Hair follicle dermal papilla cell (primary cell): ENCODE results near the gene TRMT13. TPM values are rescaled to one million over a fixed set of nuclear protein-coding genes. Genes with fewer than 3 reads are reported as not detected.

Experiments
- small RNA-seq: library from RNA; depleted of rRNA; stranded (forward); fragments of <200 nt; gene quantifications from one replicate; pipeline ENCODE3, GENCODE V24; 2012
- total RNA-seq: library from RNA; depleted of rRNA; stranded (reverse); fragments of >200 nt; gene quantifications from 2 replicates; pipeline ENCODE4 v1.2.3, GENCODE V29; 2012

TRMT13 gene
- 9.4 and 13.0 TPM in 2 replicates for total RNA-seq

DNA sequence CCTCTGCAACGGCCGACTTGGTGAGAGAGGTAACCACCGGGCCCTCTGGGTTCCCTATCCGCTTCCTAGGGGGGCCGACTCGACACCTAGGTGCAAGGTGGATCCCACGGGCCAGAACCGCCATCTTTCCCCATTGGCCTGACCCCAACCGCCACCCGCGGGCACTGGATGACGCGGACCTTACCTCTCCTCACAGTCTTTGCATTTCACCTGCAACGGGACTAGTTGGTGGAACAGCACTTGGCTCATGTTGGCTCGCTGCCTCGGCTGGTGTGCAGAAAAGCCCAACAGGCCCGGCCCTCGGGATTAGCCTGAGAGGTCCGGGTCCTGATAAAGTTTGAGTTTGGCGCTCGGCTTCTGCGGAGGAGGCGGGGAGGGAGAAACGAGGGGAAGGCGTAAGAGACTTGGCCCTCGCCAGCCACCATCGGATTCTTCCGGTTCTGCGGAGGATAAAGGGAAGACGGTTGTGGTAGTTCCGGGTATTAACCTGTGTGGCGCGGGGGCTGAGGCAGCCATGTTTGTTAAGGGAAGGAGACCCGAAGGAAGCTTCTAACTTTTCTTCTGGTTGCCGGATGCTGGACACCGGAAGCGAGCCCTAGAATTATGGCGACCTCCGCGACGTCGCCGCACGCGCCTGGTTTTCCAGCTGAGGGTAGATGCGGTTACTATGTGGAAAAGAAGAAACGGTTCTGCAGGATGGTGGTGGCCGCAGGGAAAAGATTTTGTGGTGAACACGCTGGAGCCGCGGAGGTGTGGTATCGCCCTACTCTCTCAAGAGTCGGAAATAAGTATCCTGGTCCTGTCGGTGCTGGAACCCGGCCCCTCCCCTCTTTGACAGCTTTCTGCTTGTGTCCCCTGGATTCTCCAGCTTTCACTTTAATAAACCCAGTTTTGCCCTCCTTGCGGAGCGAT lies at the start of gene TRMT13, which contains the start of gene SASS6:
Gene TRMT13 (plus strand): TSS at position 598 of the 912 bp plus-strand sequence. CDS start 6 bp downstream, at position 604.
Gene SASS6 (minus strand): TSS at position 365 of the 912 bp plus-strand sequence. CDS start 116 bp downstream, at position 249.

GRCh38 chr1:100178091-100178490 lies 45.1 kb downstream of the TRMT13 start, which contains the start of gene LRRC39:
Gene LRRC39, minus strand, starts transcription at chr1:100178256. Its CDS starts 9,740 bp downstream, at chr1:100168516.

Small RNA genes lying within 50 kb of the gene (small RNA-seq; reads per million reads assigned to genes)
- gene AC093019.1: not detected
- gene RPL23AP90: not detected

Other genes with a start within 250 kb of the TRMT13 start
- gene SLC35A3, start 163.2 kb upstream of the TRMT13 start, total RNA-seq: 24.8 and 30.5 TPM in 2 replicates
- 1.3 and 1.8 TPM in 2 replicates for gene SASS6, start 233 bp upstream of the TRMT13 start, total RNA-seq
- gene LRRC39, start 45.1 kb downstream of the TRMT13 start, total RNA-seq: 0.24 and 0.65 TPM in 2 replicates
- 4.6 and 5.8 TPM in 2 replicates for gene DBT, start 116.7 kb downstream of the TRMT13 start, total RNA-seq
- 26.5 and 30.0 TPM in 2 replicates for gene RTCA, start 133.1 kb downstream of the TRMT13 start, total RNA-seq
- gene CDC14A, start 219.3 kb downstream of the TRMT13 start, total RNA-seq: 2.4 and 4.9 TPM in 2 replicates